NCI-H1930 (cell line): ENCODE data around the gene ACTN3.
"Not testable (repeated sequence)": the region's sequence is repeated elsewhere in the genome, so short reads cannot be mapped to it uniquely, and the experiment has no call there.

Experiments used
- DNase-seq, 2 experiments: peaks; one replicate each; lab custom pipeline; 2025; lab: John Stamatoyannopoulos, UW

Gene ACTN3

GRCh38 chr11:66546368-66546965 lies at the start of gene ACTN3:
TSS of gene ACTN3 (plus strand) at chr11:66546903. CDS start at chr11:66546938, 35 bp downstream.
- no peak for DNase-seq

- DNase-seq: no peak
These were observed 49.5 kb upstream of the ACTN3 start for GRCh38 chr11:66497206-66497605.

GRCh38 chr11:66498506-66498905 lies 48.2 kb upstream of the ACTN3 start:
- DNase-seq: no peak

GRCh38 chr11:66505276-66505816 lies 41.4 kb upstream of the ACTN3 start:
- no peak for DNase-seq

GRCh38 chr11:66509131-66509561 lies 37.6 kb upstream of the ACTN3 start:
- no peak for DNase-seq

GRCh38 chr11:66510271-66510989 lies 36.3 kb upstream of the ACTN3 start, which contains the start of gene BBS1:
TSS of gene BBS1 (plus strand) at chr11:66510635. CDS start at chr11:66510660, 25 bp downstream.
- peak; percentile 42 to 80 for DNase-seq

GRCh38 chr11:66510990-66511339 lies 35.7 kb upstream of the ACTN3 start:
- no peak for DNase-seq

GRCh38 chr11:66523611-66524010 lies 23.1 kb upstream of the ACTN3 start:
- no peak for DNase-seq

- DNase-seq: no peak
These were observed 22.2 kb upstream of the ACTN3 start for GRCh38 chr11:66524304-66525040.

GRCh38 chr11:66529069-66529468 lies 17.6 kb upstream of the ACTN3 start:
- no peak for DNase-seq

- no peak for DNase-seq
These were observed 17.0 kb upstream of the ACTN3 start for GRCh38 chr11:66529655-66530054.

- DNase-seq: no peak
These were observed 15.6 kb upstream of the ACTN3 start for GRCh38 chr11:66530927-66531709.

- DNase-seq: no peak
These were observed 14.9 kb upstream of the ACTN3 start for GRCh38 chr11:66531841-66532240.

- DNase-seq: no peak
These were observed 13.9 kb upstream of the ACTN3 start for GRCh38 chr11:66532784-66533183.

GRCh38 chr11:66539170-66539869 lies 7.4 kb upstream of the ACTN3 start:
- DNase-seq: no peak

GRCh38 chr11:66539870-66540213 lies 6.9 kb upstream of the ACTN3 start:
- DNase-seq: no peak

- not testable (repeated sequence) for DNase-seq
These were observed 6.1 kb upstream of the ACTN3 start for GRCh38 chr11:66540598-66540997.

GRCh38 chr11:66541892-66542291 lies 4.8 kb upstream of the ACTN3 start:
- no peak for DNase-seq

GRCh38 chr11:66542362-66542761 lies 4.3 kb upstream of the ACTN3 start:
- DNase-seq: no peak

- DNase-seq: no peak
These were observed 3.2 kb upstream of the ACTN3 start for GRCh38 chr11:66543263-66544107.
